Measurements from ENCODE around the gene TMEM9.

GRCh38 chr1:201171063-201172036 lies 17.1 kb upstream of the TMEM9 start:
- TF ChIP-seq CTCF (IDR thresholded peaks at IDR 0.05; ENCODE audit: low read depth, low read length): peak; percentile 53
- no peak for TF ChIP-seq EZH2phosphoT487 (IDR thresholded peaks at IDR 0.05; ENCODE audit: low read depth)
